Bronchial epithelial cell (primary cell): Measurements from ENCODE around the gene NUB1. TPM values are rescaled to one million over a fixed set of nuclear protein-coding genes. Genes with fewer than 3 reads are reported as not detected.

Experiments used
- DNase-seq: peaks from one replicate; pipeline ENCODE4 v3.0.0-alpha.2; 2010; ENCODE audit warnings: low read depth
- FAIRE-seq: peaks from 2 replicates; lab custom pipeline; 2011; peaks lifted over from hg19 to GRCh38; lab: Jason Lieb, UNC
- H3K27me3 ChIP-seq: 2 replicates; pipeline ENCODE4 v1.5.1; 2011; ENCODE audit warnings: low read length; ENCODE audit not compliant: control insufficient read depth, insufficient read depth
- H3K36me3 ChIP-seq: 2 replicates; pipeline ENCODE4 v1.5.1; 2011; ENCODE audit warnings: low read length; ENCODE audit not compliant: control insufficient read depth, insufficient read depth
- H3K4me3 ChIP-seq: 2 replicates; pipeline ENCODE4 v1.5.1; 2011; ENCODE audit warnings: mild to moderate bottlenecking, low read depth, low read length, control low read depth
- CTCF ChIP-seq: IDR thresholded peaks from 2 replicates; pipeline ENCODE4 v1.5.1; 2011; ENCODE audit warnings: mild to moderate bottlenecking, moderate library complexity, low read length, control low read depth, inconsistent platforms; ENCODE audit not compliant: insufficient read depth, severe bottlenecking
- total RNA-seq: library from RNA; depleted of rRNA; stranded (reverse); fragments of >200 nt; gene quantifications from 2 replicates; pipeline ENCODE4 v1.2.1, GENCODE V29; 2014

NUB1 gene
- total RNA-seq, 1 donor from 2014 or later: 34.0 TPM

DNA sequence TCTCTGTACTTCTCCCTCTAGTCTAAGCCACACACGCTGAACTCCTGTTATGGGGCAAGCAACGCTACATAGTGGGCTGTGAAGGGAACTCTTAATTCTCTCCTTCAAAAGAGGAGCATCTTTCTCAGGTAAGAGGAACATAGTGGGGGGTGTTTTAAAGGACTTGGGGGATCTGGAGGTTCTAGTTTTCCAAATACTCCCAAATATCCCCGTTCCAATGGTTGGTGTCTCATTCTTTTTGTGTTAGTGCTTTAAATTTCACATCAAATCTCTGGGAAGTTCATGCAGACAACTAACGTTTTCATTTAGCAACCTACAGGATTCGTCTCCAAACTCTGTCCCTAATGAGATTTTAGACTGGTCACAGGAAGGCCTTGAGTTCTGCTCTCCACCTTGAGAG, 80.6 kb downstream of the NUB1 start:
- Histone ChIP-seq H3K4me3 (no peak overlapping the region), H3K36me3 (no peaks in the 10 kb centered on the region), H3K27me3 (peaks cover 3% of the 10 kb centered on the region)
- DNase-seq (no peak), FAIRE-seq (no peak)
- no peak for TF ChIP-seq CTCF

GRCh38 chr7:151423226-151423625, 81.6 kb downstream of the NUB1 start:
- H3K36me3 ChIP-seq: no peaks in the 10 kb centered on the region
- TF ChIP-seq CTCF: no peak
- H3K27me3 ChIP-seq: peaks cover 3% of the 10 kb centered on the region
- DNase-seq: no peak
- H3K4me3 ChIP-seq: no peak overlapping the region
- FAIRE-seq: no peak

GRCh38 chr7:151423936-151424335, 82.3 kb downstream of the NUB1 start:
- FAIRE-seq (no peak), DNase-seq (no peak)
- H3K27me3 ChIP-seq: peaks cover 3% of the 10 kb centered on the region
- no peak overlapping the region for H3K4me3 ChIP-seq
- H3K36me3 ChIP-seq: no peaks in the 10 kb centered on the region
- no peak for TF ChIP-seq CTCF

DNA sequence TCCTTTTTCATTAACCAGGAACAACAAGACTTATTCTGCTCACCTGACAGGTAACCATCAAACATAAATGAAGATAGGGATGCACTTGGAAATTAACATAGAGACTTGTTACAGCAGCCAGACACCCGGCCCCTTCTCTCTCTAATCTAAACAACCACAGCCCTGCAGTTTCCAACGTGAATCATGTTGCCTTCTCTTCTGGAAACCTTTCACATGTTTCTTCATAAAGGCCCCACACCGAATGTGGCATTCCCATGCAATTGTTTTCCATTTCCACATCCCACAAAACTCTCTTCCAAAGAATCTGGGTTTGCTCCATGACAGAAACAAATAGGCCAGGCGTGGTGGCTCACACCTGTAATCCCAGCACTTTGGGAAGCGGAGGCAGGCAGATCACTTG, 83.2 kb downstream of the NUB1 start:
- TF ChIP-seq CTCF: no peak
- H3K4me3 ChIP-seq: no peak overlapping the region
- DNase-seq (no peak), FAIRE-seq (no peak)
- no peaks in the 10 kb centered on the region for H3K36me3 ChIP-seq
- H3K27me3 ChIP-seq: peaks cover 3% of the 10 kb centered on the region

DNA sequence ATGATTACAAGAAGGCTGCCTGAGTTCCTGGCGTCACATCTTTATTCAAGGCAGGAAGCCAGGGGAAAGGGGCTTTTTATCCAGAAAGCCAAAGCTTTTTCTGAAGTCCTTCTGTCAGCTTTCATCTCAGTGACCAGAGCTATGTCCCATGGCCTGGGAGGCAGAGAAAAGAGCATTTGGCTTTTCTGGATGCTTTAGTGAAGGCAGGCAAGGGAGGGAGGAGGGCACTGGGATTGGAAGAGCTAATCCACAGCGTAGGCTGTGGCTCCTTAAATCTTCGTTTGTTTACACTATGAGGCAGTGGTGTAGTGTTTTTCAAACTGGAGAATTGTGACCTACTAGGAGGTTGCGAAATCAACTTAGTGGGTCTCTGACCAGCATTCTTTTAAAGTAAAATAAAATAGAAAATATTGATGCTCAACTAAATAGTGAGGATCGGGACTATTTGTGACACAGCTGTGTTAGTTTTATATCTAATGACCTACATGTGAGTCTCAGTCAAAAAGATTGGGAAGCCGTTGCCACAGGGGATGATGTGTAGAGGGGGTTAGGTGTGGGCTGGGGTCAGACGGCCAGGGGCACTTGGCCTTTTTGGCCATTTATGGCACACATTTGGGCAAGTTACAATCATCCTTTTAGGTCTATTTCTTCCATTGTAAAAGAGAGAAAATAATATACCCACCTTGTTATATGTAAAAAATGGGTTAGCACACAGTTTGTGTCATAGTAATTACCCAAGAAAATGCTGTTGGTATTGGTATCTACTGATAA, 84.2 kb downstream of the NUB1 start:
- no peak for TF ChIP-seq CTCF
- FAIRE-seq: no peak
- Histone ChIP-seq H3K36me3 (no peaks in the 10 kb centered on the region), H3K4me3 (no peak overlapping the region), H3K27me3 (peaks cover 2% of the 10 kb centered on the region)
- peak; percentile 41 for DNase-seq
